Measurements from ENCODE around the gene TPH1. TPM values are rescaled to one million over a fixed set of nuclear protein-coding genes. Genes with fewer than 3 reads are reported as not detected.

The TPH1 gene
- total RNA-seq, result 0.55 TPM
- long read RNA-seq, result 0 reads

GRCh38 chr11:18046116-18046777 lies at the start of gene TPH1:
Gene TPH1, minus strand, starts transcription at chr11:18046269. Its CDS starts 5,507 bp downstream, at chr11:18040762.
- DNase-seq (ENCODE audit: low spot score), result peak; percentile 89

DNA sequence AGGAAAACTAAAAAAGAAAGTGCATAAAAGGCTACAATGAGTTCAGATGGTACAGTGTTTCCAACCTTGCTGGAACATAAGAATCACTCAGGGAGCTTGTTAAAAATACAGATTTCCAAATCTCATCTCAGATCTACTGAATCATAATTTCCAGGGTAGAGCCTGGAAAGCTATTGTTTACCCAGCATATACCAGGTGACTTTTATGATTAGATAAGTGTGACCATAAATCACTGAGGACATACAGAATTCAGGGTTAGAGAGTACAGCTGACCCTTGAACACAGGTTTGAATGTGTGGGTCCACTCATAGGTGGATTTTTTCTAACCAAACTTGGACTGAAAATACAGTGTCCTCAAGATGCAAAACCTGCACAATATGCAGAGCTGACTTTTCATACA lies 47.9 kb upstream of the TPH1 start:
- DNase-seq (ENCODE audit: low spot score), result no peak

GRCh38 chr11:18091731-18092130 lies 45.7 kb upstream of the TPH1 start:
- no peak for DNase-seq (ENCODE audit: low spot score)

DNA sequence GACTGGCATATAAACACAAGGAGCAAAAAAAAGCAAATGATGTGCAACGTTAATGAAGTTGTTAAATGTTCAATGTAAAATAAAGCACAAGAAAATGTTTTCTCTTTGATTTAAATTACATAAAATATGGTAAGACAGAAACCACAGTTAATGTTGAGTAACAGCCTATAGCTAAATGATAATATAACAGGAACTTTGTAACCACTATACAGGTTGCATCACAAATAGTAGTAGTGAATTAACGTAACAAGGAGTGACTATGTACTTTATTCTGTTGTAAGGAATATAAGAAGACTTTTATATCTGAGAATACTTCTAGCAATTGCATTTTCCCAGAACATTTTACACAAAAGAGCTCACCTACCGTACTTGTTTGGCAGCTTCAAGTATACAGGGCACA lies 42.9 kb upstream of the TPH1 start:
- no peak for DNase-seq (ENCODE audit: low spot score)

DNA sequence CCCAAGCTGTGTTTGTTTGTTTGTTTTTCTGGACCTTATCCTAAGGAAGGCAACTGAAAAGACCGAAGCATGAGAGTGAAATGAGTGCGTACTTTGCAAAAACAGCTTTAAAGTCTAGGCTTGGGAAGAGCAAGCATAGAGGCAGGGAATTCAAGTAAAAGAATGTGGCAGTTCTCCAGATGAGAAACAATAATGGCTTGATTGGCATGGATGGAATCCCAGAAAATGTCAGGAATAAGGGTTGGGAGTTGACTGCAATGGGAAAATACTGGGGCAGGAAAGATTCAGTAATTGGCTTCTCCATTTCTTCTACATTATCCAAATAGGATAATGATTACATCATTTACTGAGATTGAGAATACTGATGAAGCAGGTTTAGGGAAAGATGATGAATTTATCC lies 42.3 kb upstream of the TPH1 start:
- no peak for DNase-seq (ENCODE audit: low spot score)

GRCh38 chr11:18081551-18081950 lies 35.5 kb upstream of the TPH1 start:
- DNase-seq (ENCODE audit: low spot score), result no peak

GRCh38 chr11:18080451-18080850 lies 34.4 kb upstream of the TPH1 start:
- DNase-seq (ENCODE audit: low spot score), result no peak

DNA sequence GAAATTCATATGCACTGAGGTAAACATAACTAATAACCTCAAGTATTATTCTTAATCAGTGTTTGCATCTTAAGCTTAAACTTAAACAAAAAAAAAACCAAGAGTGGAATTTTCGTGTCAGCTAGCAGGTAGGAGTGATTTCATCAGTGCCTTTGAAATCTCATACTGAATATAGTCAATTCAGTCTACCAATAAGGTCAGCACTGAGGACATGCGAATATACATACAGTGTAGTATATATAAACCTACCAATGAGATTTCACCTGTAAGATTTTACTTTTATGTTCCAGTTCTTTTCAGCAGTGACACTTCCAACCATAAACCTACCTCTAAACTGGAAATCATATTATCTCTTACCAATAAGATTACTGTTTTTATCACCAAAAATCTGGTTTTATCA lies 32.8 kb upstream of the TPH1 start:
- no peak for DNase-seq (ENCODE audit: low spot score)

DNA sequence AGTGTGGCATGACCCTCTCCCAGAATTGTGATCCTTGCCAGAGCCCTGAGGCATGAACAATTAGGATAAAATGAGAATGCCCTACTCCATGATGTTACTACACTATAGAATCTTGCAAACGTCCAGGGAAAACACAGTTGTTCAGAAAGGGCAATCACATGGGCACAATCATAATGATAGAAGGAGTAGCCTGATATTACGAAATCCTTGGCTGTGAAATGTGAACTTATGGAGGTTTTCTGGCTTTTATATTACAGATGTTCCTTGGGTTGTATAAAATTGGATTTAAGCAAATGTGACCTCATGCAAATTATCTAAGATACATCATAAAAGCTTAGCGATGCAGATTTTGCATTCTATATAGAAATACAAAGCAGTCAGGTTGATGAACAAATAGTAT lies 29.4 kb upstream of the TPH1 start:
- DNase-seq (ENCODE audit: low spot score), result no peak

- DNase-seq (ENCODE audit: low spot score), result no peak
These were observed 25.1 kb upstream of the TPH1 start for GRCh38 chr11:18071098-18071705.

DNA sequence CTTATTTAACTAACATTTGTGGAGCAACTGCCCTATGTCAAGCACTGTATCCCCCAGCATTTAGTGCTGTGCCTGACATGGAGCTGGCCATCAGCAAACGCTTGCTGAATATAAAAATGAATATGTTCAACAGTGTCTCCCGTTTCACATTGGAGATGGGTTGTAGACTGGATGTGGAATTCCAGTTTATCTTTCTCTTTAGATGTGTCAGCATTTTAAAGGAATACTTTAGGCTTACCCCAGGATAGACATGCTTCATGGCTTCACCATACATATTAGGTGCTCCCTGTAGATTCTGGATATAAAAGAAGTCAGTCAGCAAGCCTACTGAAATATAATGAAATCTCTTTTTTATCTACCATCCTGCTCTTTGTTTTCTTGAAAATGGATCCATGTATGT lies 21.3 kb upstream of the TPH1 start:
- no peak for DNase-seq (ENCODE audit: low spot score)

DNA sequence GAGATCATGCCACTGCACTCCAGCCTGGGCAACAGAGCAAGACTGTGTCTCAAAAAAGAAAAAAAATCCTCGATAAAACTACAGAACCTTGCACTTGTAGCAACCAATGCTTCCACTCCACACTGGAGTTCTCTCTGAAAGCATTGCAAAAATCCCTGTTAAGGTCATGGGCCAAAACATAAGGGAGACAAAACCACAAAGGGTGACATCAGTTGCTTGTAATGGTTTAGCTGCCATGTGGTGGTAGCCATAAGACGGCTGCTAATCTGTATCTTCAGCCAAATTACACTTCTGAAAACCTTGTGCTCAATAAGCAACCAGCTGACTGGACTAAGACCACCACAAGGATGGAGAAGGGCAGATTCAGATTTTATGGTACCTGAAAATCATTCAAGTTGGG lies 20.6 kb upstream of the TPH1 start:
- no peak for DNase-seq (ENCODE audit: low spot score)

GRCh38 chr11:18065572-18065971 lies 19.5 kb upstream of the TPH1 start:
- DNase-seq (ENCODE audit: low spot score), result no peak

DNA sequence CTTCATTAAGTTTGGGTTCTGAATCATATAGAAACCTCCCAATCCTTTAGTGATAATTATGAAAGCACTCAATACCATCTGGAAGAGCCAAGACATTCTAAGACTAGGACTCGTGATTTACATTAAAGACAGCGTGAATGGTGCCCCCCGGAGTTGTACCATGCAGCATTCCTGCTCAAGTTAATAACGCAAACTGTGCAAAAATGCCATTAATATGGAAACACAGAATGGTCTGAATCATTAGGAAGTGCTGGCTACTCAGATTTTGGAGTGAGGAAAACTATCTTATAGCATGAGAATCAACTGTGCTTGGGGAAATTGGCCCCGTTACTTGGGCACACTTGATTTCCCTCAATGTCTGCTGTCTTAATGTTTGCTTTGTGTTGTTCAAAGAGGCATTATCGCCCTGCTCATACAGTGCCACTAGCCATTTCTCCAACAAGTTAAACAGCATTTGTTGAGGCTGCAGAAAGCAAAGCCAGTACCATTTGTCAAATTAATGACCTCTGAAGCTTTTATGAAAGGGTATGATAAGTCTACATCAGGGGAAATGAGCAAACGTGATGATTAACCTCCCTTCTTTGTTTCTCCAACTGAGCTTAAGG lies 18.5 kb upstream of the TPH1 start:
- no peak for DNase-seq (ENCODE audit: low spot score)

DNA sequence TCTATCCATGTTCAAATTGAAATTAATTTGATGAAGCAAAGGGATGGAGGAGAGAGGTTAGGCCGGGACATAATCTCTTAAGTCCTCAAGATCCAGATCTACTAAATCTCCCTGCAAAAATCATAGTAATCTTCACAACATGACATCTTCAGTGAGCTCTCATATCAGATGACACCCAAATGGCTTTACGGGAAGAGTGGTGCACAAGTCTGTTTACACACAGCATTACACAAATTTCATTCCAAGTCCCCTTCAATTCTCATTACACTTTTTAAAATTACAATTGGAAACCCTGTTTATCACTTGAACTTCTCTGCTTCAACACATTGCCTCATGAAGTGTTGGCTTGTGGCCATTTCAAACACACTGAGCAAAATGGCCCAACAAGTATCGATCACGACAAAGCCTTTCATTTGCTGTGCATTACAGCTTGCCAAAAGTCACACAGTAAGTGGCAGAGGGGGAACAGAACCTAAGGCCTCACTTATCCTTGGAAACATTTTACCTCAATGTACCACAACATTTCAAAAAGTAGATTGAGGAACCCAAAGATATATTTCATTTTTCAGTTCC lies 17.9 kb upstream of the TPH1 start:
- no peak for DNase-seq (ENCODE audit: low spot score)

- DNase-seq (ENCODE audit: low spot score), result no peak
These were observed 17.1 kb upstream of the TPH1 start for GRCh38 chr11:18063125-18063524.

GRCh38 chr11:18061351-18061750 lies 15.3 kb upstream of the TPH1 start:
- DNase-seq (ENCODE audit: low spot score), result no peak

GRCh38 chr11:18056561-18057181 lies 10.6 kb upstream of the TPH1 start:
- DNase-seq (ENCODE audit: low spot score), result no peak

DNA sequence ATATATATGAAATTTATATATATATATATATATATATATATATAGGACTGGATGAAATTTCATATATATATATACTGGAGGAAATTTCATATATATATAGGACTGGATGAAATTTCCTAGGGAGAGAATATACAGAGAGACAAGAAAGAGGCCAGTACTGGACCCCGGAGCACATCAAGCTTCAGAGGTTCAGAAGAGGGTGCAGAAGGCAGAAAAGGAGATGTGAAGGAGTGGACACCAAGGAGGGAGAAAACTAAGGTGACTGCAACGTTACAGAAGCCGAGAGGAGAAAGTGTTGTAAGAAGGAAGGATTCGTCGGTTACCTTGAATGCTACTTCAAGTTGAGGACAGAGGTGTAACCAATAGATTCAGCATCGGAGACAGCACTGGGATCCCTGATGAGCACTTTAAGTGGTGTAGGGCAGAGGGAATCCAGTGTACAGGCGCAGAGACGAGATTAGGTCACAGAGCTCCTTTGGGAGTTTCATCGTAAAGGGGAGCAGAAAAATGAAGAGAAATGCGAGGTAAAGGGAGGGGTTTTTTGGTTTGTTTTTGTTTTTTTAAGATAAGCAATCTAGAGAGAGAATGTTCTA lies 8.5 kb upstream of the TPH1 start:
- DNase-seq (ENCODE audit: low spot score), result no peak

GRCh38 chr11:18050848-18051247 lies 4.8 kb upstream of the TPH1 start:
- no peak for DNase-seq (ENCODE audit: low spot score)

DNA sequence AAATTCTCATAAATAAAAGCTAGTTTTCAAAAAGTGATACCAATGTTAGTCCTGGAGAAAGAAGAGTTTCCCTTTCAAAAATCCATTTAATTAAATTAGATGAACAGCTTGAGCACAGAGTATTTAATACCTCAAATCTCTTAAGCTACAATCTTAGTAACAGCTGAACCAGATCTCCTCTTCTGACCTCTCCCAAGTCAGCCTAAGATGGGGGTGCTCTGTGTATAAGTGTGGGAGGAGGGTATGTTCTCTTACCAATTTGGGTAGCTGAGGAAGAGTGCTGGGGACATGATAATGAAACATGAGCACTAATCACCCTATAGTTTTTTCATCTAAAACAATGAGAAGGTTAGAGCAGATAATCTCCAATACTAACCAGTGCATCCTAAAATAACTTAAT lies 9.6 kb downstream of the TPH1 start:
- DNase-seq (ENCODE audit: low spot score), result no peak

DNA sequence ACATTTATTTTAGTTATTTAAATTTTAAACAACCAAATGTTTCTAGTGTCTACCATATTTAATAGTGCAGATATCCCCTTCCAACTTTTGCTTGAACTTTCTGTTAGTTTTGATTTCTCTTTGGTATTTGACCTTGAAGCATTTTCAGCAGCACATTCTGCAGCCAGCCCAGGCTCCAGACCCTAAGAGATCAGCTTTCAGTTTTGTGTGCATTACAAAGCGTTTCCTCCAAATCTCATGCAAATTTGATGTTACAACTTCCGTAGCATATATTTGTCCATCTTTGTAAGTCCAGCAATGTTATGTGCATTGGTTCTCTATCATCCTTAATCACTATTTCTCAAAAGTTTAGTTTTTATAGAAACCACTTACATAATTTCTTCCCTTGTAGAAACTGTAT lies 18.6 kb downstream of the TPH1 start:
- DNase-seq (ENCODE audit: low spot score), result no peak

Data from mesenteric fat pad (tissue), 1 donor.